GM18507 (cell line): Measurements from ENCODE around the gene KHDC3L.
A peak's percentile ranks its signal among the peaks of the same experiment; 100 is the strongest.
"Not testable (repeated sequence)": the region's sequence is repeated elsewhere in the genome, so short reads cannot be mapped to it uniquely, and the experiment has no call there.

Experiments used
- DNase-seq: peaks from one replicate; pipeline ENCODE4 v3.0.0; 2011; ENCODE audit warnings: low read depth; ENCODE audit not compliant: insufficient read length; ENCODE audit errors: extremely low spot score
- FAIRE-seq: peaks from 2 replicates; lab custom pipeline; 2011; peaks lifted over from hg19 to GRCh38; lab: Jason Lieb, UNC

KHDC3L gene

DNA sequence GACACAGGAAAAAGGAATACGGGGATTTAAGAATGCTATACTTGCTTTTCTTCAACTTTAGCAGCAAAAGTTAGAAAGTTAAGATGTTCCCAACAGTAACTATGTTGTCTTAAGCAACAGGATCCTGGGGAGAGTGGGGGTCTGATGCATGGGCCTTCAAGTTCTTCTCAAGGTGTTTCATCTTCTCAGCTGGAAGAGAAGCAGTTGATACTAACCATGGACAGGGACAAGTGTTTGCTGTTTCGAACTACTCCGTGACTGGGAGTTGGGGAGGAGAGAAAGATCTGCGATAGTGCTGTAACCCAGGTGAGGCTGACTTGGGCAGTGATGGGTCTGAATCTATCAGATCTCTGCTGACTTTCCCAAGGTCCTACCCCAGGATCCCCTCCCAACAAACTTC, 6.2 kb downstream of the KHDC3L start:
- no peak for DNase-seq

DNA sequence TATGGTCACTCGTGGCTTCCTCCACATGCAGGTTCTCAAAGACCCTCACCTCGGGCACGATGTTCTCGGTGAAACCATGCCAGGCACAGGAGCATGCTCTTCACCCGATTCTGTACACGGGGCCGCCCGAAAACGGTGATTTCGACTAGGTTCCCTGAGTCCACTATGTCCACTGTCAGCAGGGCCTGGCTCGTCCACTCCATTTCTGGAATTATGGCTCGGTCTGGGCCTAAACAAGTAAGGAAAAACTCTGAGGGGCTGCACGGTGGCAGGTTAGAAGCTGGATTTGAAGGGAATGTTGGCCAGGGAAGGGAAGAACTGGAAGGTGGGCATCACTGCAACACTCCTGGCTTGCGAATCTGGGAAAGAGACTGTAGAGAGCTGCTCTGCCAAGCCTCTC, 6.7 kb downstream of the KHDC3L start:
- DNase-seq (no peak), FAIRE-seq (no peak)

More for the DNA sequence above, 6.2 kb downstream of the KHDC3L start:
- FAIRE-seq, result no peak

DNA sequence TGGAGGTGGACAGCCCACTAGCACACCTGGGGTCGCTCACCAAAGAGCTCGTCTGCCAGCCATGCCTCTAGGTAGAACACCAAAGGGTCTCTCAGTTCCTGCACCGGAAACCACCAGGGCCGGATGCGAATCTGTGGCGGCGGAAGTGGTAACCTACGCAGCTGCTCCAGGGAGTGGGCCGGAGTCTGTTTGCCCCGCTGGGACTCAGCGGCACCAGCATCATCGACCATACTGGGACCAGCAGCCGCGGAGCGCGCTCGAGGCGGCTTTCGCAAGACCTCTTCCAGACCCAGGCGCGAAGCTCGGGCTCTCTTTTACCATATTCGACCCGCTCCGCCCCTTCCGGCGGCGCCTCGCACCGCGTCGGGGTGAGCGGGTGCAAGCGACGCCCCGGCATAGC, 7.1 kb downstream of the KHDC3L start, which contains the start of gene OOEP:
Gene OOEP, minus strand, starts transcription at position 335 of the 400 bp plus-strand sequence. Its CDS starts 105 bp downstream, at position 230.
- FAIRE-seq, result no peak
- DNase-seq, result no peak

DNA sequence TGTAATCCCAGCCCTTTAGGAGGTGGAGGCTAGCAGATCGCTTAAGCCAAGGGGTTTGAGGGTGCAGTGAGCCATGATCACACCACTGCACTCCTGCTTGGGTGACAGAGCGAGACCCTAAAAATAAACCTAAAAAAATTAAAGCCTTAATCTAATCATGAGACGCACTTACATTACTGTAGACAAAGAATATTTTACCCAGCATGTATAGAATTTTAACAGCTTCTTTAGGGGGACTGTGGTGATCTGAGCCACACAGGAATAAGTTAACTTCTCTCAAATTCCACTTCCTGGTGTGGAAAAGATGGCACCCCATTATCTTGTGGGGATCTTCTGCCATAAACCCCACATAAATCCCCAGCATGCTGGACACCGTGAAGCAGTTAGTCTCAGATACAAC, 9.5 kb downstream of the KHDC3L start:
- no peak for DNase-seq
- no peak for FAIRE-seq

DNA sequence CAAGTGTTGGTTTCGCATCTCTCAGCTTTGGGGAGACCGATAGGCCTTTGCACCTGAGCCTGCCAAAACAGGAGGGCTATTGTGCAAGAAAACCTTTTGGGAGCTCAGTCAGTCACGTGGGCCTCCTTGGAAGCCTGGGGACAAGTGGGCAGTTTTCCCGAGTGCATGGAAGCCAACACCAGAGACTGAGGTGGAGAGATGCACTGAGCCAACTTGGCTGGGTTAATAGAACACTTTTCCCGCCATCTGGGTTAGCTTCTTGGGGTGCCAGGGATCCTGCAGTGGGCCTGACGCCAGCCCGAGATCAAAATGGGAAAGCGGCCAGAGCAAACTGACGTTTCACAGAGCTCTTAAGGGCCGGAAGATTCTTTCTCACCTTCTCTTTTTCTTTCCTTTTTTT, 10.1 kb downstream of the KHDC3L start:
- no peak for DNase-seq
- no peak for FAIRE-seq

DNA sequence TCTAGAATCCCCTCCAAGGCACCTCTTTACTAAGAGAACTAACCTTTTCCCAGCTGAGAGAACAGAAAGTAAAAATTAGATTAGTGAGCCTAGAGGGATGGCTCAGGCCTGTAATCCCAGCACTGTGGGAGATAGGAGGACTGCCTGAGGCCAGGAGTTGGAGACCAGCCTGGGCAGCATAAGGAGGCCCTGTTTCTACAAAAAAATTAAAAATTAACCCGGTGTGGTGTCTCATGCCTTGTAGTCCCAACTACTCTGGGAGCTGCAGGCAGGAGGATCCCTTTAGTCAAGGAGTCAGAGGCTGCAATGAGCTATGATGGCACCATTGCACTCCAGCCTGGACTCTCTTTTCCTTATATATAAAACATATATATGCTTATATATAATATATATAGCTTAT, 12.8 kb downstream of the KHDC3L start:
- DNase-seq, result no peak
- FAIRE-seq, result no peak

DNA sequence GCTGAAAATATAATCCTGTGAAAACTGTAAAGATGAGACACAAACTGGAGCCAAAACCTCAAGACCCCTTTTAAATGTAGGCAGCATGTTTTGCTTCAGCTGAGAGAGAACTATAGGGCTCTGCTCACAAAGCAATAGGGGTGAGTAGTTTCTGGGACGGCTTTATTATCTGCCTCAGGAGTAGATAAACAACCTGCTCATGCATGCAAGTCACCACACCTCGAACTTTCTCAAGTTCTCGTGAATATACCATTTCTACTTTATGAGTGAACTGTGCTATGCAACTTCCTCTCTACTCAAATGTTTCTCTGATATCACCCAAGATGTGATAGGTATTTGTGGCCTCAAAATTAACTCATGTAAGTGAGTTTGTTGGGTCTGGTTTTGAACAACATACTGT, 14.8 kb downstream of the KHDC3L start:
- FAIRE-seq (no peak), DNase-seq (no peak)

DNA sequence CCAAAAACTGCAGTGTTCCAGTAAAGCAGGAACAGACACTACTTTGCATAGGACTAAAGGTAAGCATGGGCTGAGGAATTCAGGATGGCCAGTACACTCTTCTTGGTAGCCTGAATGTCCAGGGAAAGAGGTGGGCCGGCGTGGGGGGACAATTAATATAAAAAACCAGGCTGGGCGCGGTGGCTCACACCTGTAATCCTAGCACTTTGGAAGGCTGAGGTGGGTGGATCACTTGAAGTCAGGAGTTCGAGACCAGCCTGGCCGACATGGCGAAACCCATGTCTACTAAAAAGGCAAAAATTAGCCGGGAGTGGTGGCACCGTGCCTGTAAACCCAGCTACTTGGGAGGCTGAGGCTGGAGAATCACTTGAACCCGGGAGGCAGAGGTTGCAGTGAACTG, 19.1 kb downstream of the KHDC3L start:
- FAIRE-seq, DNase-seq: not testable (repeated sequence)

DNA sequence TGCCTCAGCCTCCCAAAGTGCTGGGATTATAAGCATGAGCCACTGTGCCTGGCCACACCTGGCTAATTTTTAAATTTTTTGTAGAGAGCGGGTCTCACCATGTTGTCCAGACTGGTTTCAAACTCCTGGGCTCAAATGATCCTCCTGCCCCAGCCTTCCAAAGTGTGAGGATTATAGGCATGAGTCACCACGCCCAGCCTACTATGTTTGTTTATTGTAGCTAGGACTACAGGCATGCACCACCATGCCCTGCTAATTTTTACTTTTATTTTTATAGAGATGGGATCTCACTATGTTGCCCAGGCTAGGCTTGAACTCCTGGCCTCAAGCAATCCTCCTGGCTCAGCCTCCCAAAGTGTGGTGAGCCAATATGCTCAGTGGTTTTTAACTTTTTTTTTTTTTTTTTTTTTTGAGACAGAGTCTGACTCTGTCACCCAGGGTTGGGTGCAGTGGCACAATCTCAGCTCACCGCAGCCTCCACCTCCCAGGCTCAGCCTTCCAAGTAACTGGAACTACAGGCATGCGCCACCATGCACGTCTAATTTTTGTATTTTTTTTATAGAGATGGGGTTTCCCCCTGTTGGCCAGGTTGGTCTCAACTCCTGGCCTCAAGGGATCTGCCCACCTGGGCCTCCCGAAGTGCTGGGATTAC, 20.1 kb downstream of the KHDC3L start:
- no peak for FAIRE-seq

DNA sequence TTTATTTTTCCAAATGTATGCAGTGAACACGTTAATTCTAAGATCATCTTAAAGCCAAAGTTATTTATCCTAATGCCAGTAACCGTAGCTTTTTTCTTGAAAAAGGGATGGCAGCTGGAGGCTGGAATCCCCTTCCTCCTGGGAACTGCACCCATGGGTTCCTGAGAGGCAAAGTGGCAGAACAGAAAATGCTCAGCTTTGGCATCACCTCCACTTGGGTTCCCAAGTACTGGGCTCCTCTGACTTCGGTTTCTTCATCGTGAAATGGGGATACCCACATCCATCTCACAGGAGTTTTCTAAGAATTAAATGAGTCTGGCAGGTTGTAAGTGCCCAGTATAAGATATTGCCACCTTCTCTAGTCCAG, 26.0 kb downstream of the KHDC3L start:
- FAIRE-seq, result no peak
- no peak for DNase-seq

More for the DNA sequence above, 20.1 kb downstream of the KHDC3L start:
- no peak for DNase-seq

DNA sequence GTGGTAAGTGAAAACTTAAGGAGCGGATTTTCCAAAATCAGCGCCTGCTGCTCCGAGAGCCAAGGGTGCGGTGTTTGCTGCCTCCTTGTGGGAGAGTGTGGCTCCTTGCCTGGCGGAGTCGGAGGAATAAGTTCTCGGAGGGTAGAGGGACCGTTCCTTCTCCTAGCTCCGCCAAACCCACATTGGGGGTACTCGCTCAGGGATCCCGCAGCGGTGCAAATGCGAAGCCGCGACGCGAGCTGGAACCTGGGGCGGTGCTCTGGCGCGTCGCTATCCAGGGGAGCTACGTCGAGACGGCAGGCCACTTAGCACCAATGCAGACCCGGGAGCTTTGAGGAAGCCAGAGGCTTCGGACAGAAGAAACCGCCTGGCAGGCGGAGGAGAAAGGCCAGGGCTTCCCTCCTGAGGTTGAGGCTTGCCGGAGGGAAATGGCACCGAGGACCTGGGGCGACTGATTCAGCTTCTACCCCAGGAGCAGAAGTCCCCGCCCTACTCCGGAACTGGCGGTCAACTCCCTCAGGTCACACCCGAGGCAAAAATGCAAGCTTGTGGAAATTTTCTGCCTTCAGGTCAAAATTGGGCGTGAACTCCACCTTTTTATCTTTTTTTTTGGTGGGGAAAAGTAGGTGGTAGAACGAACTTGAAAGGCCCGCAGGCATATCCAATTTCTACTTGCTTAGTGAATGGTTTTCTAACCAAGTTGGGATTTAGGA, 26.5 kb downstream of the KHDC3L start:
- DNase-seq (peak; percentile 29), FAIRE-seq (peak; percentile 84)

DNA sequence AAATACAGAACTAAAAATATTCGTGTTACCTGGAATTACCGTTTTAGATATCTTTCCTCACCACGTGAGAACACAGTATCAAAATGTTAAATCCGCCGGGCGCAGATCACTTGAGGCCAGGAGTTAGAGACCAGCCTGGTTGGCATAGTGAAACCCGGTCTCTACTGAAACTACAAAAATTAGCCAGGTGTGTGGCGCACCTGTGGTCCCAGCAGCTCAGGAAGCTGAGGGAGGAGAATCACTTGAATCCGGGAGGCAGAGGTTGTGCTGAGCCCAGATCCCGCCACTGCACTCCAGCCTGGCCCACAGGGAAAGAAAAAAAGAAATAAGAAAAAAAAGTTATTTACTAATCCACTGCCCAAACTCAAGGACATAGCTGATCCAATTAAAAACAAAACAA, 27.4 kb downstream of the KHDC3L start:
- DNase-seq (no peak), FAIRE-seq (no peak)

DNA sequence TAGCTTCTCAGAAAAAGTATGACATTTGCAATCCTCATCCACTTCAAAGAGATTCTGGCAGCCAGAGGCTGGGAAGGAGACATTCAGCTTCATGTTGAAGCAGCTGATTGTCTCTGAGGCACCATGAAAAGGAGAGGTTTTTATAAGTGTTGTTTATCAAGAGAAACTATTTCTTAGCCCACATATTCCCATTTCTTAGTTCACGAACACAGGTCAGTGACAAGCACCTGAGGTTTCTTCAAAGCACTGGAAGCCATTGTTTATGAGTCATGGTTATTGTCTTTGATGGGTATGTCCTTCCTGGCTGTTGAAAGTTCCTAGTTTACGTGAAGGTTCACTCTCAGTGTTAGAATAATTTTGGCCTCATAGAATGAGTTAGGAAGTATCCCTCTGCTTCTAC, 29.2 kb downstream of the KHDC3L start:
- DNase-seq (no peak), FAIRE-seq (no peak)

DNA sequence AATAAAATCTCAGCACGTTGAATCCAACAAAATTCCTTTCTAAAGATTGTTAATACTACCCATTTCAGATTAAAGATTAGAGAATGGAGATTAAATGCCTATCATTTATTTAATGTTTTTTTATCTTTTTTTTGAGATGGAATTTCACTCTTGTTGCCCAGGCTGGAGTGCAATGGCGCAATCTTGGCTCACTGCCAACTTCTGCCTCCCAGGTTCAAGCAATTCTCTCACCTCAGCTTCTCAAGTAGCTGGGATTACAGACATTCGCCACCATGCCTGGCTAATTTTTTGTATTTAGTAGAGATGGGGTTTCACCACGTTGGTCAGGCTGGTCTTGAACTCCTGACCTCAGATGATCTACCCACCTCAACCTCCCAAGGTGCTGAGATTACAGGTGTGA, 29.7 kb downstream of the KHDC3L start:
- FAIRE-seq, DNase-seq: not testable (repeated sequence)

DNA sequence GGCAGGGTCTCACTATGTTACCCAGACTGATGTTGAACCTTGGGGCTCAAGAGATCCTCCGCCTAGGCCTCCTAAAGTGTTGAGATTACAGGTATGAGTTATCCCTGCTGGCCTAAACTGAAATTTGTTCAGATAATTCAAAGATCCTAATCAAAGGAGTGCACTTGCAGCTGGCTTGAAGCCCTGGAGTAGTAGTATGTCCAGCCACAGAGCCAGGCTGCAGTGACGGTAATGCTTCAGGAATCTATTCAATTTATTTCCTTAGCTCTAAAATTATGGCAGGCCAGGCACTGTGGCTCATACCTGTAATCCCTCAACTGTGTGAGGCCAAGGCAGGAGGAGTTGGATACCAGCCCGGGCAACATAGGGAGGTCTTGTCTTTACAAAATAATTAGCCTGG, 30.8 kb downstream of the KHDC3L start:
- DNase-seq, result no peak
- FAIRE-seq, result no peak

DNA sequence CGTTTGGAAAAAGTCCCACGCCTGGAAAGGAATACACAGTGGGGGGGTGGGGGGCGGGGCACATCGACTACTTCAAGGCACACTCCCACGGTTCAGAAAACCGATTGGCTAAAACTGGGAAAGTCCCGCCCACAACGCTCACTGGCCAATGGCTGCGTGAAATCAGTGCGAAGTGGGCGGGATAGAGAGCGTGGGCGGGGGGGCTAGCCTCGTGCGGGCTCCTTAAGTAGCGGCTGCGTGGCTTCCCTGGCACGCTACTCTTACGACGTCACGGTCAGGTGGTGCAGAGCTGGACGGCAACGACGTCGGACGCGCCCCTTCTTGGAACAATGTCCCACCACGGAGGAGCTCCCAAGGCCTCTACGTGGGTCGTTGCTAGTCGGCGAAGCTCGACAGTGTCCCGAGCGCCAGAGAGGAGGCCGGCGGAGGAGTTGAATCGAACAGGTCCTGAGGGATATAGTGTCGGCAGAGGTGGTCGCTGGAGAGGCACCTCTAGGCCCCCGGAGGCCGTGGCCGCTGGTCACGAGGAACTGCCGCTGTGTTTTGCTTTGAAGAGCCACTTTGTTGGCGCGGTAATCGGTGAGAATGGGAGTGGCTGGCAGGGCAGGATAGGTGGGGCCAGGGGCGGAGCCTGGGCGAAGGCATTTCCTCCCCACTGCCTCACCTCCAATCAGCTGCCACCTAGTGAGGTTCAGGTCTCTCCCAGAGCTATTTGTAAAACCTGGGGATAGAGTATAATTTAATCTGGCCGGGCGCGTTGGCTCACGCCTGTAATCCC, 32.3 kb downstream of the KHDC3L start, which contains the start of gene DDX43:
Gene DDX43, plus strand, starts transcription at position 252 of the 778 bp plus-strand sequence. Its CDS starts 78 bp downstream, at position 330.
- no peak for FAIRE-seq
- DNase-seq, result no peak

DNA sequence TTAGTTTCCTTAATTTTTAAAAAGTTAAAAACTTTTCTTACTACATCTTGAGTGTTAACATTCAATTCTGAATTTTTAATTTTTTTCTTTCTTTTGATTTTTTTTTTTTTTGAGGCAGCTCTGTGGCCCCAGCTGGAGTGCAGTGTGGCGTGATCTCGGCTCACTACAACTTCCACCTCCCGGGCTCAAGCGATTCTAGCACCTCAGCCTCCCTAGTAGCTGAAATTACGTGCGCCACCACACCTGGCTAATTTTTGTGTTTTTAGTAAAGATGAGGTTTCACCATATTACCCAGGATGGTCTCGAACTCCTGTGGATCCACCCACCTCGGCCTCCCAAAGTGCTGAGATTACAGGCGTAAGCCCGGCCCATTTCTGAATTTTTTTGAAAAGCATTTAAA, 33.4 kb downstream of the KHDC3L start:
- no peak for DNase-seq
- no peak for FAIRE-seq

DNA sequence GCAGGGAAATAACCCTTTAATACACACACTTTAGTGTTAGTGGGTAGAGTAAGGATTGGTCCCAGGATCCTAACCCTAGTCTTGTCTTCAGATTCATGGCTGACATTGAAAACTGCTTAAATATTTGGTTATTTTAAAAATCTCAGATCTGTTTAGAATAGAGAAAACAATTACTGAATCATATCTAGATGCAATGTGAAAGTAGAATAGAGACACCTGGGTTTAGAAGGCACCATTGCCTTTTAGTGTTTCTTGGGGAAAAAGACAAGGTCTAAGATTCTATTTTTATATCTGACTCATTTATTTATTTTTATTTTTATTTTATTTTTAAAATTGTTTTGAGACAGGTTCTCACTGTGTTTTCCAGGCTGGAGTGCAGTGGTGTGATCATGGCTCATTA, 38.2 kb downstream of the KHDC3L start:
- FAIRE-seq, result no peak
- DNase-seq, result no peak

DNA sequence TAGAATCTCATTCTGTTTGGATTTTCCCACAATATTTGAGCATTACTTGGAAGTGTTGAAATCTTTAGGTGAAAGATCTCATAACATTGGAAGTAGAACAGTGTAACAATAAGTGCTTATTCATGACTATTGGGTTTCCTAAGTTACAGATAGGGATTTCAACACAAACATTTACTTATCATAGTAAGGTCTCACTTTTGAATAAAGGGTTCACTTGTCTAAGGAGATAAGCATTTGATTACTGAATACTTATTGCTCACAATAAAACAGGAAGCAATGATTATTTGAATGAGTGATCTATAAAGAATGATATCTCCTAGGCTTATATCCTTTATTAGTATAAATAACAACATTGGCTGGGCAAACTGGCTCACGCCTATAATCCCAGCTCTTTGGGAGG, 46.9 kb downstream of the KHDC3L start:
- FAIRE-seq, result no peak

DNA sequence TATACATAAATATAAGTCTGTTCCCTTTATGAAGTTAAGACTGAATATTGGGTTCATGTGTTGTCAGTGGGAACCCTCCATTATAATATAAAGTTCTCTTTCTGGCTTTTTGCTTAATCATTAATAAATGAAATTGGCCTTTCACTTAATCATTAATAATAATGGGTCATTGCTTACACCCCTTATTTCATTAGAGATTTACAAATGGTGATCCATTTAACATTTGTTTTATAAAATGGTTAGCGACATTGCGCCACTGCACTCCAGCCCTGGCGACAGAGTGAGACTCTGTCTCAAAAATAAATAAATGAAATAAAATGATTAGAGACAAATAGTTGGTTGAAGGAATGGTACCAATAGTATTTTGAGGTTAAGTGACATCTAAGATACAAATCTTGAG, 50.6 kb downstream of the KHDC3L start:
- DNase-seq (no peak), FAIRE-seq (no peak)

More for the DNA sequence above, 46.9 kb downstream of the KHDC3L start:
- DNase-seq, result no peak
